SU-DHL-6 (cell line): ENCODE data around the gene CDH22.

Experiments
- H2AFZ ChIP-seq: fragments of 200-600 bp; sonication (generic); 2 replicates; pipeline ENCODE4 v1.6.1; 2014; ENCODE audit warnings: low read depth, mild to moderate bottlenecking, moderate library complexity, mixed read lengths, antibody characterized with exemption, low read length; ENCODE audit not compliant: severe bottlenecking
- H3F3A ChIP-seq: fragments of 200-600 bp; shearing (Covaris generic); 2 replicates; pipeline ENCODE4 v1.6.0; 2016; ENCODE audit warnings: antibody characterized with exemption, mild to moderate bottlenecking; ENCODE audit not compliant: insufficient read depth
- H3K27ac ChIP-seq: fragments of 200-600 bp; sonication (generic); 2 replicates; pipeline ENCODE4 v1.5.1; 2016; ENCODE audit warnings: low read depth, mild to moderate bottlenecking, low read length, moderate library complexity, mixed read lengths
- H3K27me3 ChIP-seq: fragments of 200-600 bp; sonication (generic), shearing (Covaris generic); 2 replicates; pipeline ENCODE4 v1.6.0; 2014; ENCODE audit warnings: mild to moderate bottlenecking, low read length
- H3K36me3 ChIP-seq: fragments of 200-600 bp; sonication (generic); 2 replicates; pipeline ENCODE4 v1.6.1; 2014; ENCODE audit warnings: mild to moderate bottlenecking, low read length, mixed read lengths
- H3K4me2 ChIP-seq: fragments of 300-600, 200-600 bp; shearing (Covaris generic), sonication (generic); 2 replicates; pipeline ENCODE4 v1.6.0; 2014; ENCODE audit warnings: low read length, low read depth, mild to moderate bottlenecking; ENCODE audit not compliant: poor library complexity, severe bottlenecking
- H3K4me3 ChIP-seq: fragments of 200-600 bp; sonication (generic); 2 replicates; pipeline ENCODE4 v1.5.1; 2014; ENCODE audit warnings: antibody characterized with exemption, low read length, mild to moderate bottlenecking, mixed read lengths; ENCODE audit not compliant: insufficient read depth, poor library complexity, severe bottlenecking
- H3K79me2 ChIP-seq: fragments of 200-600 bp; sonication (generic); 2 replicates; pipeline ENCODE4 v1.6.1; 2014; ENCODE audit warnings: mild to moderate bottlenecking, low read length, moderate library complexity; ENCODE audit not compliant: insufficient read depth
- H3K9ac ChIP-seq: fragments of 200-600 bp; sonication (generic); 2 replicates; pipeline ENCODE4 v1.7.0; 2014; ENCODE audit warnings: mild to moderate bottlenecking, low read length
- H3K9me2 ChIP-seq: fragments of 200-600 bp; sonication (generic); replicated peaks from 2 replicates; pipeline ENCODE4 v1.6.1; 2014; ENCODE audit warnings: low read length; ENCODE audit not compliant: insufficient read depth
- H3K9me3 ChIP-seq: fragments of 200-600 bp; sonication (generic); 2 replicates; pipeline ENCODE4 v1.6.1; 2014; ENCODE audit warnings: low read length, mixed read lengths; ENCODE audit not compliant: insufficient read depth
- H4K20me1 ChIP-seq: fragments of 200-600 bp; sonication (generic); 2 replicates; pipeline ENCODE4 v1.6.1; 2014; ENCODE audit warnings: low read depth, mild to moderate bottlenecking, antibody characterized with exemption, low read length, moderate library complexity, mixed read lengths
- EZH2phosphoT487 ChIP-seq: fragments of 200-600 bp; sonication (generic), shearing (Covaris generic); conservative IDR thresholded peaks from 2 replicates; pipeline ENCODE4 v1.6.1; 2018; ENCODE audit warnings: mild to moderate bottlenecking, antibody characterized with exemption, low read length, moderate library complexity, mixed read lengths
- TF ChIP-seq, protein P1 (sequence below): fragments of 200-600 bp; sonication (generic); IDR thresholded peaks from one replicate; pipeline ENCODE4 v1.5.1; 2017; ENCODE audit warnings: antibody characterized with exemption, mild to moderate bottlenecking, low read length, moderate library complexity; ENCODE audit not compliant: insufficient read depth, poor library complexity, severe bottlenecking

CDH22 gene

DNA sequence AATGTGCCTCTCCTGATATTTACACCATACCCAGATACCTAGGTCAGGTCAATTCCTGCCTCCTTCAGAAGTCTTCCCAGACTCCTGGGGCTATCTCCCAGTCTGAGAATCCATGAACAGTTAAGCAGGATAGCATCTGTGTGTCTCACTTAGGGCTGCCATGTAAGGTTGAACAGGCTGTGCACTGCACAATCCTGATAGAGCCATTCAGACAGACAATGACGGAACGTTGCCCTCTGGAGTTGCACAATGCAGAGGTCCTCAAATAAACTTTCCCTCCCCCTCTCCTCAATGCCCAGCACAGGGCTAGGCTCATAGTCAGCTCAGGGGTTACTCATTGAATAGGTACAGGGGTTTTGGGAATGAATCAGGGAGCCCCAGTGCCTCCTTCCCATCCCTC lies 100.5 kb downstream of the CDH22 start:
- Histone ChIP-seq H3K36me3 (no peaks in the 10 kb centered on the region), H3K9ac (no peak overlapping the region), H3K27me3 (no peaks in the 10 kb centered on the region), H3K27ac (no peak overlapping the region), H3F3A (no peaks in the 10 kb centered on the region), H3K9me2 (no peaks in the 10 kb centered on the region), H3K79me2 (no peaks in the 10 kb centered on the region), H4K20me1 (no peaks in the 10 kb centered on the region), H3K4me3 (no peak overlapping the region), H3K4me2 (no peak overlapping the region), H3K9me3 (no peaks in the 10 kb centered on the region), H2AFZ (no peak overlapping the region)
- TF ChIP-seq EZH2phosphoT487: no peak
- TF ChIP-seq, protein P1, sequence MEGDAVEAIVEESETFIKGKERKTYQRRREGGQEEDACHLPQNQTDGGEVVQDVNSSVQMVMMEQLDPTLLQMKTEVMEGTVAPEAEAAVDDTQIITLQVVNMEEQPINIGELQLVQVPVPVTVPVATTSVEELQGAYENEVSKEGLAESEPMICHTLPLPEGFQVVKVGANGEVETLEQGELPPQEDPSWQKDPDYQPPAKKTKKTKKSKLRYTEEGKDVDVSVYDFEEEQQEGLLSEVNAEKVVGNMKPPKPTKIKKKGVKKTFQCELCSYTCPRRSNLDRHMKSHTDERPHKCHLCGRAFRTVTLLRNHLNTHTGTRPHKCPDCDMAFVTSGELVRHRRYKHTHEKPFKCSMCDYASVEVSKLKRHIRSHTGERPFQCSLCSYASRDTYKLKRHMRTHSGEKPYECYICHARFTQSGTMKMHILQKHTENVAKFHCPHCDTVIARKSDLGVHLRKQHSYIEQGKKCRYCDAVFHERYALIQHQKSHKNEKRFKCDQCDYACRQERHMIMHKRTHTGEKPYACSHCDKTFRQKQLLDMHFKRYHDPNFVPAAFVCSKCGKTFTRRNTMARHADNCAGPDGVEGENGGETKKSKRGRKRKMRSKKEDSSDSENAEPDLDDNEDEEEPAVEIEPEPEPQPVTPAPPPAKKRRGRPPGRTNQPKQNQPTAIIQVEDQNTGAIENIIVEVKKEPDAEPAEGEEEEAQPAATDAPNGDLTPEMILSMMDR: no peak

DNA sequence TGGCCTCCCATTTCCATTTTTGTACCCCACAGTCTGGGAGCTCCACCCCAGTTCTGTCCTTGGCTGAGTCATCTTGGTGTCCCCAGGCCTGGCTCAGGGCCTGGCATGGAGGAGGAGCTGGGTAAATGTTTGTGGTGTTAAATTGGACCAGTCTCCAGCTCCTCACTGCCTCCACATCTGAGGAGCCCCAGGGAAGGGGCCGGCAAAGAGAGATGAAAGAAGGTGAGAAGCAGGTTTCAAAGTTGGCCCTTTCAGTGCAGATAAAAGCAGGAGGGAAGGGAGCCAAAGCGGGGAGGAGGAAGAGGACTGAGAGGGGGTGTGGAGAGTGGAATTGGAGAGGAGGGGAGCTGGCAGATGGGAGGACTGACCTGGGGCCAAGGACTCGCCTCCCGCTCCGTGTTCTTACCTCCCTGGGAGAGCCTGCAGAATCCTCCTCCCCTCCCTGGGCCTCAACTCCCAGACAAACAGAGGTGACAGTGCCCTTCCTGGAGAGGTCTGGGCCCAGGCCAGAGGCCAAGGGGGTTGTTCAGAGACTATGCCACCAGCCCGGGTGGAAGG lies 101.2 kb downstream of the CDH22 start:
- Histone ChIP-seq H3K4me2 (no peak overlapping the region), H4K20me1 (no peaks in the 10 kb centered on the region), H2AFZ (no peak overlapping the region), H3K9me3 (no peaks in the 10 kb centered on the region), H3K9me2 (no peaks in the 10 kb centered on the region), H3K9ac (no peak overlapping the region), H3K79me2 (no peaks in the 10 kb centered on the region), H3K4me3 (no peak overlapping the region), H3K36me3 (no peaks in the 10 kb centered on the region), H3F3A (no peaks in the 10 kb centered on the region), H3K27me3 (no peaks in the 10 kb centered on the region), H3K27ac (no peak overlapping the region)
- TF ChIP-seq, protein P1: no peak
- TF ChIP-seq EZH2phosphoT487: no peak

DNA sequence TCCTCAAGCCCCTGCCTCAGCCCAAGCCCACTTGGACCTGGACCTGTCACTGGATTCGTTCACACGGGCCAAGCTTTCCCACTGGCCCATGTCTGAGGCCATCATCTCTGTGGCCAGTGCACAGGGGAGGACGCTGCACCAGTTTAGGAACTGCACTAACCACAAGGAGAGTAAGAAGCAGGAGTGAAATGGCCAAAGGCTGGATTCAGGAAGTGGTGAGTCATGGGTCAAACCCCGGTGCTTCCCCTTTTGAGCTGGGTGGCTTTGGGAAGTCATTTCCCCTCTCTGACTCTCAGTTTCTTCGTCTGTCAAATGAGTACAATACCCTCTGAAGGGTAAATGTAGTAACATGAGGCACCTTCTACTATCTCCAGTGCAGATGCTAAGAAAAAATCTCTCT lies 102.3 kb downstream of the CDH22 start:
- TF ChIP-seq EZH2phosphoT487: no peak
- TF ChIP-seq, protein P1: no peak
- no peak overlapping the region for H3K27ac ChIP-seq
- H3F3A ChIP-seq: no peaks in the 10 kb centered on the region
- no peak overlapping the region for H2AFZ ChIP-seq
- H3K9ac ChIP-seq: no peak overlapping the region
- H3K79me2 ChIP-seq: no peaks in the 10 kb centered on the region
- H3K4me3 ChIP-seq: no peak overlapping the region
- H4K20me1 ChIP-seq: no peaks in the 10 kb centered on the region
- no peaks in the 10 kb centered on the region for H3K9me3 ChIP-seq
- no peaks in the 10 kb centered on the region for H3K27me3 ChIP-seq
- H3K4me2 ChIP-seq: no peak overlapping the region
- no peaks in the 10 kb centered on the region for H3K9me2 ChIP-seq
- H3K36me3 ChIP-seq: no peaks in the 10 kb centered on the region
